ENCODE data around the gene PATZ1.
A peak's percentile ranks its signal among the peaks of the same experiment; 100 is the strongest.

Gene PATZ1

GRCh38 chr22:31305194-31305593, 41.0 kb downstream of the PATZ1 start:
- DNase-seq = no peak

GRCh38 chr22:31302537-31302936, 43.6 kb downstream of the PATZ1 start:
- peak in 1 of 5 experiments; percentile 57 for DNase-seq

DNA sequence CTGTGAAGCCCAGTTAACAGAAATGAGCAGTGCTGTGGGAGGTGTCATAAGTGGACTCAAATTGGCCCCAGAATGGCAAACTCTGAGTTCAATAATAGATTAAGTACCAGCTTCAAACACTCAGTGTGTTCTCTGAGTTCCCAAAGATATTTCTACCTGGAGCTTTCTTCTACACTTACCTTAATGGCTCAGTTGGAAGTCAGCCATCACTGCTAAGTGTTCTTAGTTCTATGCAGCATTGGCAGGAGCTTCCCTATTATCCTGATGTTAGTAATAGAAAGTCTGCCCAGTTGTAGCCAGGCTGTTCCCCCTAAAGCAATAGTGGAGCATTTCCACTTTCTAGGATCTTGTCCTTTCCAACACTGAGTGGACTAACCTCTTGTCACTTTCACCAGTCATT, 44.1 kb downstream of the PATZ1 start:
- no peak for DNase-seq

DNA sequence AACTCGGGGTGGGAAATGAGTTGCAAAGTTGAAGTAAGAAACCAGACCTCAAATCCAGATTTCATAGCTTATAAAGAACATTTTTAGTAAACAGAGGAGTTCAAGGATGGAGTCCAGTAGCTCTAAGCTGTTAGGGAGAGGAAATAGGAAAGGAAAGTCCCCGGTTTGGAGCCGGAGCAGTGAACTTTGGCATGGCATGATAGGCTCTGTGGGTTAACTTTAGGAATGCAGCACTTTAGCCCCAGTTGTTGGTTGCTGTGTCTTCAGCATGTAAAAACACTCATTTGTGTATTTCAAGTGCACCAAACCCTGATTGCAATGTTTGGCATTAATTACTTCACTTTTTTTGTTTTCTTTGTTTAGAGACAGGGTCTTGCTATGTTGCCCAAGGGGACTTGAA, 45.2 kb downstream of the PATZ1 start:
- no peak for DNase-seq

DNA sequence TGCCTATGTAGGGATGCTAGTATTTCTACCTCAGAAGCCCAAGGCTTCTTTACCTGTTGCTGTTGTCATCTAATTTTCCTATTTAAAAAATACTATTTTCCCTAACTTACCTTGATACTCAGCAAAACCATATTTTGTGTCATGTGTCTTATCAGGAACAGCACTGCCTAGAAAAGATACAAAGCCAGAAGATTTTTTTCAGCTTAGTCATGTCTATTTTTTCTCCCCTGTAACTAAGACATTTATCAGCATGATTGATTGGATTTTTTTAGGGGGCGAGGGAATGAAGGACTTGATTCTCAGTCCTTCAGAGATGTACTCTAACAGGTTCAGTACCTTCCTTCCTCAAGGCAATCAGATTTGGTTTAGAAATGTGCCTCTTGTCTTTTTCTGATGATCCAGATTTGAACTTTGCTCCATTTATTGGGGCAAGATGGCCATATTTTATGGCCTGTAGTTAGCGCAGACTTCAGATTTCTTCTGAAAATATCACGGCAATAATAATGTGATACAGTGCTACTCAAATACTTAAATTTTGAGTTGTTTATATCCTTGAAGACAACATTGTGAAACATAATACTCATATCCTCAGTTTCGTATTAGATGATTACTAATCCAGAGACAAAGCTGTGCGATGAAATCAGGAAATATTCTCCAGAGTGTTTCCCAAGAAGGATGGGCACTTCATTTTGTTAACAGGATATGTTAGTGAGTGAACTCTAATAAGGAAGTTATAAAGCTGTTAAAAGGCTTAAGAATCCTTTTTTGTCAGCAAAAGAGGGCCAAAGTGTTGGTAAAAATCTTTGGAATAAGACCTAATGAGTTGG, 50.1 kb downstream of the PATZ1 start:
- DNase-seq = peak in 1 of 5 experiments; percentile 64

GRCh38 chr22:31295360-31295759, 50.8 kb downstream of the PATZ1 start:
- DNase-seq = no peak

DNA sequence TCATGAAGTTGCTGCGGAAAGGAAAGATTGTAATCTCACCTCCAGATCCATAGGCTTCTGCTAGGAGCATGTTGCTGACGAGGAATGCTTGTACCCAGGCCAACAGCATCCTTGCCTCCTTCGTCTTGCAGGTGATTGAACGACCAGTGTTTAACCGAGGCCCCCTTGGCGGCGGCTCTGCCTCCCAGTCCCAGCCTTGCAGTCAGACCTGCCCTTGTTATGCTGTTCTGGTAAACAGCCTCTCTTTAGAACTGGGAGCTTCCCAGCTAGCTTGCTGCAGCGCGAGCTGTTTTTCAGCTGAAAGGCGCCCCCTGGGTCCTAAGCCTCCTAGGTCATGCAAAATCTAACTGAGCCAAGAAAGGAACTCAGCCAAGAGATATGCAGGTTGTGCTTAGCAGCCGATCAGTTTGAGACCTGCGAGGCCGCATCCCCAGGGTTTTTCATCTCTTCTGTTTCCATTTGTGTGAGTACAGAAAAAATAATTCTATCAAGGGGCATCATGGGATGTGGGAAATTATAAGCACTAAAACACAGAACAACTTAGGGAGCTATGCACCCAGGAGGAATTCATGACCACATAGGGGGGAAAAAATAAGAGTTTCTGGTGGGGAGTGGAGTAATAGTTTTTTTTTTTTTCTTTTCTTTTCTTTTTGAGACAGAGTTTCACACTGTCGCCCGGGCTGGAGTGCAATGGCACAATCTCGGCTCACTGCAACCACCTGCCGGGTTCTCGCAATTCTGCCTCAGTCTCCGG, 53.7 kb downstream of the PATZ1 start, which contains the start of gene PIK3IP1:
PIK3IP1 (minus strand) TSS at position 253 of the 754 bp plus-strand sequence; CDS start at position 109, 144 bp downstream.
- DNase-seq = peak; percentile 56 to 94 (median 76)

DNA sequence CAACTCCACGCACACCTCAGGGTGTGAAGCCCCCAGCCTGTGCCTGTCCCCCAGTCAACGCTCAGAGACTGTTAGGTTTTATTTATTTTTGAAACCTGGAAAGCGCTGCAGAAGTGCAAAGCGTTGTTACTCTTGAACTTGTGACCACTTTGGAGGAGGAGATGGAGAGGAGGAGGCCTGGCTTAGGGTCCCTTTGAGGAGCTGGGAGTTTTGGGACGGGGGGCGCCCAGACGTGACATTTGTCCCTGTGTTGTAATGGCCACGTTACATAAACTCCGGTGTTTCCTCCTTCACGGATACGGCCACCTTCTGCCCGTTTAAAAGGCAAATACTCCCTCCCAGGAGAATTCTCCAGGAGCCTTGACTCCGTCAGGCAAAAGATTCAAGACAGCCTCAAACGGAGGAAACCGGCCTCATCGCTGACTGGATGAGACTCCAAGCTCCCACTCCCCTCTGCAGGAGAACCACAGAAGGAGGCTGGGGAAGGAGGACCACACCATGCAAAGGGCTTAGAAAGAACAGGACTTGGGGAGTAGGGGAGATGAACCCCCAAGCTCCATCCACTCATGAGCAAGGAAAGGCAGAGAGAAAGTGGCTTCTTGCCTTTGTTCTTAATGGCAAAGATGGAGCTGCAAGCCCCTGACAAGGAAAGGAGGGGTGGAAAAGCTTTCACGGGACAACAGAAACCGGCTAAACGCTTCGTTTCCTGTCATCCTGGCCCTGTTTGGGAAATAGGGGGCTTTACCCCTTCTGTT, 54.5 kb downstream of the PATZ1 start:
- DNase-seq = no peak

DNA sequence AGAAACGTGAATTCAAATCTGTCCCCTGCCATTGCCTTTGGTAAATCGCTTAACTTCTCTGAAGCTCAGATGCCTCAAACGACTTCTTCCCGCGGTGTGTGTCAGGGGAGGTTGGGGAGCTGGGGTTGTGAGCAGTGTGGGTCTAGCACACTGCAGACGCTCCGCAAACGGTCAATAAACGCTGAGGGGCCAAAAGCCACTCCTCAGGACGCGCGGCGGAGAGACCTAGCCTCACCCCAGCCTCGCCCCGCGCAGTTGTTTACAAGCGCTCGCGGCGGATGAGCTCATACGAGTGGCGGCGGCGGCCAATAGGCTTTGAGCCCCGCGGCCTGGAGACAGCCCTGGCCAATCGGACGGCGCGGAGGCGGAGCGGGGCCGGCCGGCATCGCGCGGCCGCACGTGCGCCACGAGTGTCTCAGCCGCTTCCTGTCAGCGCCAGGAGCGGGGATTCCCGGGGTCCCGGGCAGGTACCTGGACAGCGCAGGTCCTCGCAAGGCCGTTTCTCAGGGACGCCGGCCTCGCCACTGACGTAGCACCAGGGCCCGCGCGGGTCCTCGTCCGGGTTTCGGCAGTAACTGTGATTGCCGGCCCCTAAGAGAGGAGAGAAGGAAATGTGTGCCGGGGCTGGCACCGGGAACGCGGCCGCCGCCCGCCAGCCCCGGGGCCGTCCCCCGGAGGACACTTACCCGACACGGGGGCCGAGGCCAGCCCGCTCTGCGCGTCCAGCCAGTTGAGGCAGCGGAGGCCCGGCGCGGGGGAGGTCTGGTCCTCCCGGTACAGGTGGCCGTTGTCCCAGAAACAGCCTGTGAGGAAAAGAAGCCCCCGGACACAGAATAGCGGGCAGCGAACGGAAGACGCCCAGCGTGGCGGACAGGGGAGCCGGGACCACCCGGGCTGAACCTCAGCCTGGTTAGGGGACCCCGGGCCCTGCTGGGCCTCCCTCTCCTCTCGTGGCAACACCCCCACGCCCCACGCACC, 55.4 kb downstream of the PATZ1 start:
- peak; percentile 88 to 97 (median 94) for DNase-seq

DNA sequence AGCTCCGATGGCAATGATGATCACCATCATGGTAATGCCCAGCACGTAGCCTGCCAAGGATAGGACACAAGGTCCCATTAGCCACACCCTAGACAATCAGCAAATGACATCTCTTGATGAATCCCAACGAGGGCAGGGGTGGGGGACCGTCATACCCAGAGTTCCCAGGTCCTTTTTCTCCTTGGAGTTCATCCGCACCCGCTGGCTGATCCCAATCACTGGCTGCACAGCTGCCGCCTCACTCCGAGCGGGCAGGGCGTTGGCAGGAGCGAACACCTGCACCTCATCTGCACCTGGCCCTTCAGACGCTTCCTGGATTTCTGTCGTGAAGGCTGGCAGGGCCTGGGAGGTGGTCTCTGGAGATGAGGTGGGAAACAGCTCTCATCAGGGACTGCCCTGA, 56.8 kb downstream of the PATZ1 start:
- no peak for DNase-seq

DNA sequence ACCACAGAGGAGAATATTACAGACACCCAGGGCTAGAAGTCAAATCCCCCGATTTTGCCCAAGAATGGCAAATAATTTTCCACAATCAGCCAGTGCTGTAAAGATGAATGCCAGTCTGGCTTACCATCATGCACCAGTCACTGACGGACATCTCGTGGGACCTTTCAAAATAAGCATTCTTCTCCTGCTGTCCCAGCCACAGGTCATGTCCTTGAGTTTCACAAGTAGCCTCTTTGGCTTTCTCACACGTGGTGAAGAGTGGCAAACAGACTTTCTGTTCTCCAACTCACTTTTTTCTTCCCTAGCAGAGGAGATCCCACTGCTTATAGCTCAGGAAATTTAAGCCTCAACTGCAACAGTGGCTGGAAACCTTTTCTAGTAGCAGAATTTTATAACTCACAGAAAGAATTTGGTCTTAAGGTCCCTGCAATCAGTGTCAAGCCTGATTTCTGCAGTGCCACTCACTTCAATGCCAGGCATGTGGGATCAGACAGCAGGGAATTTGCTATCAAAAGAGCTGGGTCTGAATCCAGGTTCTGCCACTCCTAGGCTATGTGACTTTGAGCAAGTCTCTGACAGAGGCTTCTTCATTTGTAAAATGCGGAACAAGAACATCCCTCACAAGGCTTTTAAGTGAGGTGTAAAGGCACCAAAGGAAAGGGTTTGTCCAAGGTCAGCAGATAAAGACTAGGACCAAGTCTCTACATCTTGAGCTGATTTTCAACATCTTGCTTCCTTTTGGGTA, 57.5 kb downstream of the PATZ1 start:
- no peak for DNase-seq

DNA sequence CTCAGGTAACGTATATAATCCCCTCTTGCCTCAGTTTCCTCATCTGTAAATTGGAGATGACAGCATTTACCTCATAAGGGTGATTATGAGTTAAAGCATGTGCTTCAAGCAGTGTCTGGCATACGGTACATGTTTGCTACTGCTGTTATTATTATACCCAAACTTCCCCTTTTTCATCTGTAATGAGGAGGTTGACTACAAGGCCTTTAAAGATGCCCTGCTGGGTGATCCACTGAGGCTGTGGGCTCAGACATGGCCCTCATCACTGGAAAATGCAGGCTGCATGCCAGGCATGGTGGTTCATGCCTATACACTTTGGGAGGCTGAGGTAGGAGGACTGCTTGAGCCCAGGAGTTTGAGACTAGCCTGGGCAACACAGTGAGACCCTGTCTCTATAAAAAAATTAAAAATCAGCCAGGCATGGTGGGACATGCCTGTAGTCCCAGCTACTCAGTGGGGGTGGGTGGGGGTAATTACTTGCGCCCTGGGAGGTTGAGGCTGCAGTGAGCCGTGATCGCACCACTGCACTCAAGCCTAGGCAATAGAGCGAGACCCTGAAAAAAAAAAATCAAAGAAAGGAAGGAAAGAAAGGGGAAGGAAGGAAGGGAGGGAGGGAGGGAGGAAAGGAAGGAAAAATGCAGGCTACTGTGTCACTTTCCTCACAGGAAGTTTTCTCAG, 58.2 kb downstream of the PATZ1 start:
- DNase-seq = no peak

DNA sequence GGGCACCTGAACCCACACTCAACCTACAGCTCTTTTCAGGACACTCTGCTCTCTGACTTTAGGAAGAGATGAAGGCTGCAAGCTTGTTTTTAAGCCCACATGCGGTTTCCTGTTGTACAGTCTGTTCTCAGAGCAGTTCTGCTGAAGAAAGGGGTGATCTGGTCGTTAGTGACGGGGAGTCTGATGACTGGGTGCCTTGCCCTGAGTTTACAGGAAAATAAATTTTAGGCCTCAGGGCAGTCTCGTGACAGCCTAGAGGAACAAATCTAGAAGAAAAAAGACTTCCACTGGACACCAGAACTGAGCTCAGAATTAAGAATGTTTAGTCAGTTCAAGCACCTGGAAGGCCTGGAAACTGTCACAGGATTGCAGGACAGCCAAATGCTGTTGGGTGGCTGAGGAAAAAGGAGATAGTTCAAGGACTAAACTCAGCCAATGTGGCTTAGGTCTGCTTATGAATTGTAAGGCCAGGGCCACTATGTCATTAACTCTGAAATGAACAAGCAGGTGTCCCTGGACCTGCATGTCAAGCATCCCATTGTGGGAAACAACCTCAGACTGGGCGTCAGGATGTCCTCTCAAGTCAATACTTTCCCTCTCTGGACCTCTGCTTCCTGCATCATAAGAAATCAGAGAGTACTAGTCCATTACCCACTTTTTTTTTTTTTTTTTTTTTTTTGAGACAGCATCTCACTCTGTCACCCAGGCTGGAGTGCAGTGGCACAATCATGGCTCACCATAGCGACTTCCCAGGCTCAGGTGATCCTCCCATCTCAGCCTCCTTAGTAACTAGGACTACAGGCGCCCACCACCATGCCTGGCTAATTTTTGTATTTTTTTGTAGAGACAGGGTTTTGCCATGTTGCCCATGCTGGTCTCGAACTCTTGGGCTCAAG, 59.5 kb downstream of the PATZ1 start:
- peak in 4 of 5 experiments; percentile 38 to 95 (median 62) for DNase-seq

DNA sequence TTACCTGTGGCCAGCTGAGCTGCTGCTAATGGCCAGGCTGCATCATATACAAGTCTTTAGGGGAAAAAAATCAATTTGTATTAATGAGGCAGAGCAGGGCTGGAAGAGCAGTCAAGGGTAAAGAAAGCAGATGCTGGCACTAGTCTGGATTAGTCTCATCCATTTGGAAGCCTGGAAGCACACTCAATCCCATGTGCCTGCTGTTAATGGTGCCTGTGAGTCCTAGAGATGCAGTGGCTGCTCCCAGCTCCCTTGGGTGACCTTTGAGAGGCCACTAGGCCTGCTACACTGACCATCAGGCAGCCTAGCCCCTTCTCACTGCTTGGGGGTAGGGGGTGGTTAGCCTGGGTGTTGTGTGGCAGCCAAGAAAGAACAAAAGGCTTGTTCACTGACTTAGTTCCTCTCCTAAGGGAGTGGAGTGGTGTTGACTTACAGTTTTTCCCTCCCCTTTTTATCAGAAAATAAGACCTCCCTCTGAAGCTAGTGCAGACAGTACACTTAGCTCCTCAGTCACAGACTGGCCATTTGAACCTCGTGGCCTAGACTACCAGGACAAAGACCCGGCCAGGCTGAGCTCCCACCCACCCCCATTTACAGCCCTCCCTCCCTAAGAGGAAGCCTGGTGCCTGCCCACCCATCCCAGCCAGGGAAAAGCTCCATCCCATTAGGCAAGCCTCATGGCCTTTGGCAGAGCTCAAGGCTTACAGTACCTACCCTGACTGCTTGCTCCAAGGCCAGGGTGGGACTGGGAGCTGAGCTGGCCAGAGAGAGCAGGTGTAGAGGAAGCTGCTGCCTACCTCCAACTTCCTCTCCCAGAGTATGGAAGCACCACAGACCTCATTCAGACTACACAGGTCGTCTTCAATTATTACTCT, 61.6 kb downstream of the PATZ1 start:
- DNase-seq = no peak

DNA sequence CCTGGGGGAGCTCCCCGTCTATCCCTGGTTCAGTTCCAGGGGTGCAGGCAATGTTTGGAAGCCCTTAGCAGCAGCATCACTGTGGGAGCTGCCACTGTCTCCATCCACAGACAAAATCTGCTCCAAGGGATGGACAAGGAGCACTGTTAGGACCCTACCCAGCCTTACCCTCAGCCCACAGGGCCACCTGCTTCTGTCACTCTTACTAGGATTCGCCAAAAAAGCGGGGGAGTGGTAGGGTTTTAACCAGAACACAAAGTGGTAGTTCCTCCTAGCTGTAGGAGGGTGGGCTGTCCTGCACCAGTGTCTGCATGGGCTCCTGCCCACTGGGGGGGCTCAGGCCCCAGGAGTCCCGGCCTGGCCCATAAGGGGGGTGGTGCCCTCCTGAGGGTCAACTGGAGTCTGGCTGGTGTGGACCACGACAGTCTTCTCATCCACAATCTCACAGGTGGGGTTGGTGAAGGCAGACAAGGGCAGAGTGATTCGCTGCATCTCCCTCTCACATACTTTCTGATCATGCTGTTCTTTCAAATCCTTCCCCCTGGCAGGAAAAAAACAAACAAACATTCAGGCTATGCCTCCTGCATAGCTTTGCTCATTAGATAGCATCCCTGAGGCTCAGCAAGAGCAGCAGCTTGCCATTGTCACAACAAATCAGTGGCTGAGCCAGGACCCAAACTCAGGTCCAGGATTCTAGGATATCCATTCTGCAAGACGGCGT, 63.2 kb downstream of the PATZ1 start:
- DNase-seq = no peak

- DNase-seq = no peak
These were observed 64.4 kb downstream of the PATZ1 start for GRCh38 chr22:31281733-31282132.

GRCh38 chr22:31279821-31280505, 66.2 kb downstream of the PATZ1 start:
- no peak for DNase-seq
